GM03348 (cell line): ENCODE measurements around the gene PLSCR3.

Source experiments
- DNase-seq: peaks from one replicate; pipeline ENCODE4 v3.0.0; 2012; ENCODE audit warnings: low spot score

PLSCR3 gene

GRCh38 chr17:7347630-7348477 is 46.5 kb downstream of the PLSCR3 start:
- no peak for DNase-seq

GRCh38 chr17:7346761-7347614 is 47.3 kb downstream of the PLSCR3 start:
- no peak for DNase-seq

- no peak for DNase-seq
These were observed 51.1 kb downstream of the PLSCR3 start for GRCh38 chr17:7343250-7343649.

DNA sequence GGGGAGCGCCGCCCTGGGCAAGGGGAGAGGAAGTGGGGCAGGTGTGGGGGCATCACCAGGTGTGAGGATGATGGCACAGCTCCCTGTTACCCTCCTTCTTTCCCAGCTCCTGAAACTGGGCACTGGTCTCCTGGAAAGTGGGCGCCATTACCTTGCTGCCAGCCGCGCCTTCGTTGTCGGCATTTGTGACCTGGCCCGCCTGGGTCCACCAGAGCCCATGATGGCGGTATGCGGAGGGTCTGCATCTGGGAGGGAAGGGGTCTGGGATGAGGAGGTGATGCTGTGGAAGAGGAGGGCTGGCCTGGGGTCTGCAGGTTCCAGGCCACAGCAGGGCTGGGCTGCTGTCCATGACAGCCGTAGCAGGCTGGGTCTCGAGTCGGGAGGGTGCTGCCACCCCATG is 52.5 kb downstream of the PLSCR3 start:
- no peak for DNase-seq

GRCh38 chr17:7340179-7340578 is 54.1 kb downstream of the PLSCR3 start:
- no peak for DNase-seq
